Mesodermal cell (in vitro differentiated cells): Measurements from ENCODE around the gene GLI2.

Experiments
- H3K27ac ChIP-seq: 2 replicates; pipeline ENCODE4 v1.7.0; 2013; ENCODE audit warnings: mild to moderate bottlenecking, low read depth, low read length, moderate library complexity; ENCODE audit not compliant: severe bottlenecking
- H3K36me3 ChIP-seq: 2 replicates; pipeline ENCODE4 v1.7.1; 2013; ENCODE audit warnings: mild to moderate bottlenecking, low read length, moderate library complexity; ENCODE audit not compliant: control insufficient read depth, insufficient read depth
- H3K4me1 ChIP-seq: one replicate; pipeline ENCODE4 v1.7.1; 2013; ENCODE audit warnings: mild to moderate bottlenecking, low read length; ENCODE audit not compliant: insufficient read depth, control insufficient read depth, poor library complexity, severe bottlenecking
- H3K4me3 ChIP-seq: 2 replicates; pipeline ENCODE4 v1.7.0; 2013; ENCODE audit warnings: low read length, control low read depth, mild to moderate bottlenecking; ENCODE audit not compliant: insufficient read depth, poor library complexity, severe bottlenecking; ENCODE audit errors: extremely low read depth
- H3K9me3 ChIP-seq: 2 replicates; pipeline ENCODE4 v1.7.1; 2013; ENCODE audit warnings: mild to moderate bottlenecking, low read length, moderate library complexity; ENCODE audit not compliant: control insufficient read depth
- WGBS, 2 experiments: methylation state at CpG; one replicate each; pipeline ENCODE4 v1.1.5; 2013; ENCODE audit warnings: missing lambda C conversion rate in 2 of 2; ENCODE audit not compliant: insufficient coverage in 2 of 2; 5-methylcytosine and 5-hydroxymethylcytosine counted together

The GLI2 gene

DNA sequence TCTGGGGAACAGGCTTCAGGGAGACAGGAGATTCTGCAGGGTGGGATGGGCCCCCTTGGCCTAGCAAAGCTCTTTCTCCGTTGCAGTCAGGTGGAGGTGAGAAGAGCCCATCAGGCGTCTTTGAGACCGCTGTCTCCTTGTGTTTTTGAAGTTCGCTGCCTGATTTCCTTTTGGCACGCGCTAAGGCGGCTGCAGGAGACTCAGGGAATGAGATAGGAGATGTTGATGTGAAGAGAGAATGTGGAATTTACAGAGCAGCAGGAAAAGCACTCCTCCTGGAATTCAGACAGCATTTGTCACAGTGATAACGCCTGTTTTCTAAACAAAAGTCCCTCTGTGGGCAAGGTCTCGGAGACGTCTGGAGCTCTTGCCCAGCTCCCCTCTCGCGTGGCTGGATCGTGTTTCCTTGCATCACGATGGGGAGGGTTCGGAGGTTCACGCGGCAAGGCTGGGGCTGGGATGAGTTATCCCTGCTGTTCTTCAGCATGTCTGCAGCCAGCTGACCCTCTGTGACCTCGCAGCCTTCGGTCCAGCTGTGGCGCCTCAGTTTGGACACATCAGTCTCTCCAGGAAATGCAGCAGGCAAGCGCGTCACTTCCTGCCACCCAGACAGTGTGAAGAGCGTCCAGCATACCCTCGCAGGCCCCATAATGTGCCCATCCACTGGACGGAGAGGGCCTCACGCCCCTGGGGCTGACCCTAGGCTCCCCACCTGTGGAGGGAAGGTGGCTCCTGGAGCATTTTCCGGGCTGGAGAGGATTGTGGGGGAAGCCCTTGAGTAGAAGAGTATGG lies 30.2 kb downstream of the GLI2 start:
- H3K27ac ChIP-seq, result peak overlapping the region; percentile 95
- H3K9me3 ChIP-seq, result no peaks in the 10 kb centered on the region
- WGBS, 2 experiments, result 24 to 28% methylated on average over 22 to 27 of the region's 27 CpGs
- peaks cover 8% of the 10 kb centered on the region for H3K36me3 ChIP-seq
- peaks cover 78% of the 10 kb centered on the region for H3K4me1 ChIP-seq
- H3K4me3 ChIP-seq, result no peak overlapping the region

DNA sequence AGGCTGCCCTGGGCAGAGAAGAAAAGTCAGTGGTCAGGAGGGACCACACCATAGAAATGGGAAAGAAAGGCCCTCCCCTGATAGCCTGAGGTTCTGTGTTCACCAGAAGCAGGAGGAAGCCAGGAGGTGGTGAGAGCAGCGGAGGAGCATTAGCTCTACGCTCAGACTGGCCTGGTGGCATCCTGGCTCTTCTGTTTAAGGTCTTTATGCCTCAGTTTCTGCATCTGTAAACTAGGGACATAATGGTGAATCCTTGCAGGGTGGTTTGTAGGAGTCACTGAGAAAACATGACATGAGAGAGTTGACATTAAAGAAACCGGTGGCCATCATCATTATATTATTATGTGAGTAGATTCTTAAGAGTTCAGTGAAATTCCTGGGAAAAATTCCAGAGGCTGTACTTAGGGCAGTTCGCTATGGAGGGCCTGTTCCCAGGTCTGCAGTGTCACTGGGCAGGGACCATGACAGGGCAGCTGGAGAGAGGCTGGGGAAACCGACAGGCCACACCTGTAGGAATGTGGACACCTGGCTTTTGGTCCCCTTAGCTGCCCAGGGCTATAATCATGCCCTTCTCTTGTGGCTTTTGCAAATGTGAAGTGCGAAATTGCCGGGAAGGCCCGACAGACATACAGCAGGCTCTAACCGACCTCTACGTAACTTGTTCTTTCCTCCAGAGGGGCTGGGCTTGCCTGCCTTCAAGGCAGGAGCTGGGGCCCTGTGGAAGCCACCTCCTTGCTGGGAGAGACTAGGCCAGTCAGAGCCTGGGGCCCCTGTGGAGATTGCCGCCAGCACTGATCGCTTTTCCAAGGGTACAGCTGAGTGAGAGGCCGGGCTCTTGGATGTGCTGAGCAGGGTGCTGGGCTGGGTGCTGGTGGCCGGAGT lies 31.0 kb downstream of the GLI2 start:
- no peaks in the 10 kb centered on the region for H3K9me3 ChIP-seq
- peaks cover 8% of the 10 kb centered on the region for H3K36me3 ChIP-seq
- peaks cover 83% of the 10 kb centered on the region for H3K4me1 ChIP-seq
- WGBS, 2 experiments, result 87 to 88% methylated on average over 11 to 13 of the region's 14 CpGs
- H3K27ac ChIP-seq, result peak overlapping the region; percentile 95
- H3K4me3 ChIP-seq, result no peak overlapping the region

DNA sequence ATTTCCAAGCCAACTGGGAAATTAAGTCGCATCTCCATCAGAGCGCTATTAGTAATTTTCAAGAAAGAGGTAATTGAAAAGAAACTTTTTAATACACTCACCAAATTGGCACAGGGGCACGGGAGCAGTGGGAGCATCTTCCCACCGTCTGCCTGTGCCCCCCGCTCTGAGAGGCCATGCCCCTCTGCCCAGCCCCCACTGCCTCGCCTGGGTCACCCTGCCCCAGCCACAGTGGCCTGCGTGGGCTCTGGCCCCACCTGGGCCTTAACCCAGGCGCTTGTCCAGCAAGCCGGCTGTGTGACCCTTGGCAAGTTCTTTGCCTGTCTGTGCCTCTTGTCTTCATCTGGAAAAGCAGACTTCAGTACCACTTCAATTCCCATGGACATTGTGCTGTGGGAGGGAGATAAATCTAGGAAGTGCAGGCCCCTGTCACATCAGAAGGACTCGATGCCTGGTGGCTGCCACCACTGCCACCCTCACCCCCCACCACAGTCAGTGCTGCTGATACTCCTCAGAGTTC lies 31.9 kb downstream of the GLI2 start:
- H3K27ac ChIP-seq, result peak overlapping the region; percentile 95
- H3K4me1 ChIP-seq, result peaks cover 86% of the 10 kb centered on the region
- H3K4me3 ChIP-seq, result no peak overlapping the region
- H3K36me3 ChIP-seq, result peaks cover 8% of the 10 kb centered on the region
- no peaks in the 10 kb centered on the region for H3K9me3 ChIP-seq
- WGBS, 2 experiments, result 89 to 90% methylated on average over 6 to 8 of the region's 10 CpGs

DNA sequence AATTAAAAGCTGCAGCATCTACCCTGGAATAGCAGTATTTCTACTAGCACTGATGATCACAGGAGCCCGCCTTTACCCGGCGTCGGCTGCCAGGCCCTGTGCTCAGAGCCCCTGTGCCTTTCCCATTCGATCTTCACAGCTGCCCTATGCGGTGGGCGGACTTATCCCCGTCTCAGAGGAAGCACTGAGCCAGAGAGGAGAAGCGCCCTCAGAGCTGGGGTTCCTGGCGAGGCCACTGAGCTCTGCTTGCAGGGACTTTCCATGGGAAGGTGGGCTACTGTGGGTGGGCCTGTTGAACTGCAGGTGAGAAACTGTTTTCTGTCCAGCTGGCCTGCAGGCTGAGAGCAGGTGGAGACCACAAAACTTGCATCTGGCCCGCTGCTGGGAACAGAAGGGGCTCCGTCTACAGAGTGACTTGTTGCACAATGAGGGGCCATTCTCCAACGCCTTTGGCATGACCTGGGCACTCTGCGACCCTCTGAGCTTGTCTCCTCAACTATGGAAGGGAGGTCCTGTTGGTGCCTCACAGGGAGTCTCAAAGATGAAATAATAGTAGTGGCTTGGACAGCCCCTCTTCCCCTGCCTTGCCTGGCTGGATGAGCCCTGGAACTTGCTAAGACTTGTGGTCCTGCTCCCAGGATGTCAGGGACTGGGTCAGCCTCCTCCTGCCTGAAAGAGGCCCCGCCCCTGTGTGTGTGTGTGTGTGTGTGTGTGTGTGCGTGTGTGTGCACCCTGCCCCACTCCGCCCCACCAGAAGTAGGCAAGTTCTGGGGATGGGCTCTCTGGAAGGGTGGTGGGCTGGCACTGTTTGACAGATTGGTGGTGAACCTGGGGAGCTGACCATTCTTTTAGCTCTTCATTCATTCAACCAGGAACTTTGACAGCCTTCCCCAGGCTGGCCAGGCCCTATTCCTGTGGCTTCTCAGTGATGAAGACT lies 32.7 kb downstream of the GLI2 start:
- Histone ChIP-seq H3K9me3 (no peaks in the 10 kb centered on the region), H3K4me1 (peaks cover 93% of the 10 kb centered on the region), H3K27ac (no peak overlapping the region), H3K36me3 (peaks cover 8% of the 10 kb centered on the region), H3K4me3 (no peak overlapping the region)
- 93 to 95% methylated on average over 12 to 14 of the region's 17 CpGs for WGBS, 2 experiments

DNA sequence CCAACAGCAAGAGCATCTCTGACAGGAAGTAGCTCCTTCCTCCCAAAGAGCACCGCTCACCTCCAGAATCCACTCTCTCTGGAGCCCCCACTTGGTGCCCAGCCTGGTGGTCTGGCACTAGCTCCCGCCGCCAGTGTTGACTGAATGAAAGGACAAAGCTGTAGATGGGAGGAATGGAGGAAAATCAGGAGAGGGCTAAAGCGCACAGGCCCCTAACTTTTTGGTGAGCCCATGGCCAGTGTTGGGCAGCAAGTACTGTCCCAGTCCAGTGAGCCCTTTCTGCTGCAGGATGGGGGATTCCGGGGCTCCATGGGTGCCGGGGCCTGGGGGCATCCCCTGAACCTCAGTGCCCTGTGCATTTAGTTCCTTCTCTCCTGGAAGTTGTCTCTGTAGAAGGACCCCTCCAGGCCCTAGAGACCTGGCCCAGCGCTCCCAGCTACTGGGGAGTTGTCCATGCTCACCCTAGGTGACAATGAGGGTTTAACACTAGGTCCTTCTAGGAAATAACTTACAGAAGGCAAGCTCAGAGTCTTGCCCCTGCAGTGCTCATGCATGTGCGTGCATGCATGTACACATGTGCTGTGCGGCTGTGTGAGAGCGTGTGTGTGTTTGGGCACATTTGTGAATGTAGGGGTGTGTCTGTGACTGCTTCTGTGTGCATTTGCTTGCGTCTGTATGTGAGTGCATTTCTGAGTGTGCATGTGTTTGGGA lies 33.6 kb downstream of the GLI2 start:
- Histone ChIP-seq H3K9me3 (no peaks in the 10 kb centered on the region), H3K4me1 (peaks cover 87% of the 10 kb centered on the region), H3K36me3 (peaks cover 8% of the 10 kb centered on the region), H3K4me3 (no peak overlapping the region), H3K27ac (no peak overlapping the region)
- WGBS, 2 experiments, result 95 to 99% methylated on average over 8 to 10 of the region's 11 CpGs

DNA sequence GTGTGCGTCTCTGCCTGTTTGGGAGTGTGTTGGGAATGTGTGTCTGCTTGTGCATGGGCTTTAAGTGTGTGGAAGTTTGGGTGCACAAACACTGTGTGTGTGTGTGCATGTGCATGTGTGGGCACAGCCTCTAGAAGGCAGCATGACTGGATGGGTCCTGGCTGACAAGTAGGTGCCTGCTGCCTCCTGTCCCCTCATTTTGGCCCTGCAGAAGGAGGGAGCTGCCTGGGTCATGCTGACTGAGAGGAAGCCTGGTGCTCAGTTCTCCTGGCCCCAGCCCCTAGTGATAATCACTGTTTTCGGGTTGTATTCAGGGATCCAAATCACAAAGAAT lies 34.1 kb downstream of the GLI2 start:
- Histone ChIP-seq H3K9me3 (no peaks in the 10 kb centered on the region), H3K36me3 (peaks cover 8% of the 10 kb centered on the region), H3K4me3 (no peak overlapping the region), H3K4me1 (peaks cover 82% of the 10 kb centered on the region), H3K27ac (no peak overlapping the region)
- WGBS, 2 experiments, result 90 to 92% methylated on average over 2 of the region's 2 CpGs

DNA sequence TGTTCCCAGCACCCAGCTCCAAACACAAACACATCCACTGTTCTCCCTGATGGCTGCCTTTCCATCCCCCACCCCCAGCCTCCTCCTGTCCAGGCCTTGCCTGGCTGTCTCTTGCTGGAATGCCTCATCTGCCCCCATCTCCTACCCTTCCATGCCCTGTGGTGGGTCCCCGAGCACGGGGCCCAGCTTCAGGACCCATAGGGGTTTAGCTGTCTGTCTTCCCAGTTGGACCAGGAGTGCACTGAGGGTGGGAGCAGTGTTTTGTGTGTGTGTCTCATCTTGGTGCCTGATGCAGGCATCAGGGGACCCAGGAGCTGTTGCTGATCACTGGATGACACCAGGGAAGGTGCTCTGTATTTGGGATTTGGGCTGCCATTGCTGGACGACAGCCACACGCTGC lies 34.5 kb downstream of the GLI2 start:
- H3K9me3 ChIP-seq, result no peaks in the 10 kb centered on the region
- peaks cover 8% of the 10 kb centered on the region for H3K36me3 ChIP-seq
- 96 to 100% methylated on average over 1 to 4 of the region's 4 CpGs for WGBS, 2 experiments
- peaks cover 78% of the 10 kb centered on the region for H3K4me1 ChIP-seq
- H3K4me3 ChIP-seq, result no peak overlapping the region
- peak overlapping the region; percentile 32 for H3K27ac ChIP-seq

DNA sequence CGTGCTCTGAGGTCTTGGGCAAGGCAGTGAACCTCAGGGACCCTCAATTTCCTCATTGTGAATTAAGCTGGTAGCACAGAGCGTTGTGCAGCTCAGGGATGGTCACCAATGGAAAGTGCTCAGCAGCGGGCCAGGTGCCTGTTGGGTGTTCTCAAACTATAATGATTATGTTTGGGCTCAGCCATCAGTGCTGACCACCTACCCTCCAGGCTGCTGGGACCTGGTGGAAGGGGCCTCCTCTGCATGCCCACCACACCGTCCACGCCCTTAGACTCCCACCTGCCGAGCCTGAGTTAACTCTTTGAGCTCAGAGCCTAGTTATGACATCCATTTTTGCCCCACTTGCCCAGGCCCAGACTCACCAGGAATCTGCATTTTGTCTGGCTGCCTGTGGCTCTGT lies 35.0 kb downstream of the GLI2 start:
- Histone ChIP-seq H3K27ac (peak overlapping the region; percentile 75), H3K9me3 (no peaks in the 10 kb centered on the region), H3K36me3 (peaks cover 8% of the 10 kb centered on the region), H3K4me3 (no peak overlapping the region), H3K4me1 (peaks cover 73% of the 10 kb centered on the region)
- WGBS, 2 experiments, result 93 to 95% methylated on average over 5 to 6 of the region's 6 CpGs

DNA sequence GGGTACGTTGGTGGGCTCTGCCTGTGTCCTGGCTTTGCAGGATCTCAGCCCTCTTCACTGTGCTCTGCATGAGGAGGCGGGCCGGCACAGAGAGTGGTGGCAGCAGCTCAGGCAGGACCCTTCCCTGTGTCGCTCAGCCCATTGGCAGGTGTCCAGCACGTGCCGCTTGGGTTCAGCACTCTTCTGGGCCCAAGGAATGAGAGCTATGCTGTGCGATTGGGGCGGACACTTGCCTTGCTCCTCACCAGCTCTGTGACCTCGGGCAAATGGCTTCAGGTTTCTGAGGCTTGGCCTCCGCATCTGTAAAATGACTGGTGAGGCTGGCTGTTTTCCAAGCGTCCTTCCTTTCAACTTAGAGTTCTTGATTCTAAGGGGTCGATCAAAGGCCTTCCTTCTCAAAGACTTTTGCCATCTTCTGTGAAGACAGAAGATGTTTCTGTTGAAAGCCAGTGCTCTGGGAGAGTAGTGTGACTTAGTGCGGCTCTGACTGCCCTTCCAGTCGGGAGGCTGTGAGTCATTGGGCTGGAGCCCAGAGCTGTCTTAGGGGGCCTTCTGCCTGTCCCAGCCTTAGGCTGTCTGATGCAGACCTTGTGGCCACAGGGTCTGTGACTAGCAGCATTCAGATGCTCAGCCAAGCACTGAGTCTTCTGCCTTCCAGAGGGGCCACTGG lies 35.6 kb downstream of the GLI2 start:
- Histone ChIP-seq H3K27ac (peak overlapping the region; percentile 75), H3K9me3 (no peaks in the 10 kb centered on the region), H3K36me3 (peaks cover 8% of the 10 kb centered on the region), H3K4me1 (peaks cover 71% of the 10 kb centered on the region), H3K4me3 (no peak overlapping the region)
- WGBS, 2 experiments, result 82 to 86% methylated on average over 11 to 14 of the region's 14 CpGs
